MM.1S (cell line): ENCODE data around the gene DYDC1.

Source experiments
- EZH2 ChIP-seq: fragments of 300-600 bp; sonication (generic); optimal IDR thresholded peaks from 2 replicates; pipeline ENCODE3; 2017; ENCODE audit warnings: low read depth, mild to moderate bottlenecking, antibody characterized with exemption, low read length, mixed read lengths
- EZH2phosphoT487 ChIP-seq: fragments of 300-600 bp; sonication (generic); IDR thresholded peaks from 2 replicates; pipeline ENCODE4 v1.6.1; 2018; ENCODE audit warnings: antibody characterized with exemption, low read length
- TF ChIP-seq, protein P1 (sequence below): fragments of 300-600 bp; sonication (generic); IDR thresholded peaks from 2 replicates; pipeline ENCODE4 v1.5.1; 2016; ENCODE audit warnings: antibody characterized with exemption, low read length, mixed read lengths

DNA sequence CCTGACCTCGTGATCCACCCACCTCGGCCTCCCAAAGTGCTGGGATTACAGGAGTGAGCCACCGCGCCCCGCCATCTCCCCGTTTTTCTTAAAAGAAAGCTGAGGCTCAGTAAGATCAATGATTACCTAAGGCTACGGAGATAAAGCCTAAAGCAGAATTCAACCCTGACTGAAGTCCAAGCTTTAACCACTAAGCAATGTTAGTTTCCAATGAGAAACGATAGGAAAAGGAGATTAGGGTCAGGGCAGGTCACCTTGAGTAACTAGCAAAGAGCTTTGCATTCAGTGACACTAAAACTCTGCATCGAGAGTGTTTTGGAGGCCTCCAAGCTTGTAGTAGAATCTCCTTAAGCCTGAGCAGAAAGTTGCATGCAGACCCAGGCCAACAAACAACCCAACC is 34.2 kb upstream of the DYDC1 start:
- TF ChIP-seq, protein P1, sequence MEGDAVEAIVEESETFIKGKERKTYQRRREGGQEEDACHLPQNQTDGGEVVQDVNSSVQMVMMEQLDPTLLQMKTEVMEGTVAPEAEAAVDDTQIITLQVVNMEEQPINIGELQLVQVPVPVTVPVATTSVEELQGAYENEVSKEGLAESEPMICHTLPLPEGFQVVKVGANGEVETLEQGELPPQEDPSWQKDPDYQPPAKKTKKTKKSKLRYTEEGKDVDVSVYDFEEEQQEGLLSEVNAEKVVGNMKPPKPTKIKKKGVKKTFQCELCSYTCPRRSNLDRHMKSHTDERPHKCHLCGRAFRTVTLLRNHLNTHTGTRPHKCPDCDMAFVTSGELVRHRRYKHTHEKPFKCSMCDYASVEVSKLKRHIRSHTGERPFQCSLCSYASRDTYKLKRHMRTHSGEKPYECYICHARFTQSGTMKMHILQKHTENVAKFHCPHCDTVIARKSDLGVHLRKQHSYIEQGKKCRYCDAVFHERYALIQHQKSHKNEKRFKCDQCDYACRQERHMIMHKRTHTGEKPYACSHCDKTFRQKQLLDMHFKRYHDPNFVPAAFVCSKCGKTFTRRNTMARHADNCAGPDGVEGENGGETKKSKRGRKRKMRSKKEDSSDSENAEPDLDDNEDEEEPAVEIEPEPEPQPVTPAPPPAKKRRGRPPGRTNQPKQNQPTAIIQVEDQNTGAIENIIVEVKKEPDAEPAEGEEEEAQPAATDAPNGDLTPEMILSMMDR = no peak
- TF ChIP-seq EZH2phosphoT487 (no peak), EZH2 (no peak)
